ENCODE data around the gene FBXL2.
"Not testable (repeated sequence)": the region's sequence is repeated elsewhere in the genome, so short reads cannot be mapped to it uniquely, and the experiment has no call there.

Gene FBXL2

GRCh38 chr3:33394403-33395054 is 117.3 kb downstream of the FBXL2 start:
- no peak for DNase-seq
- Histone ChIP-seq H3K4me3 (ENCODE audit: insufficient read depth, low read depth, low read length, poor library complexity, severe bottlenecking) (no peak overlapping the region), H3K27me3 (replicated peaks; ENCODE audit: control insufficient read depth, insufficient read depth, low read length, poor library complexity, severe bottlenecking) (no peaks in the 10 kb centered on the region), H3K9me3 (ENCODE audit: control insufficient read depth, low read length) (no peaks in the 10 kb centered on the region), H3K27ac (ENCODE audit: insufficient read depth, low read length, poor library complexity, severe bottlenecking) (no peak overlapping the region), H3K36me3 (ENCODE audit: control insufficient read depth, insufficient read depth, low read length) (peaks cover 92% of the 10 kb centered on the region), H3K4me1 (ENCODE audit: control insufficient read depth, insufficient read depth, low read length, poor library complexity, severe bottlenecking) (no peaks in the 10 kb centered on the region)

DNA sequence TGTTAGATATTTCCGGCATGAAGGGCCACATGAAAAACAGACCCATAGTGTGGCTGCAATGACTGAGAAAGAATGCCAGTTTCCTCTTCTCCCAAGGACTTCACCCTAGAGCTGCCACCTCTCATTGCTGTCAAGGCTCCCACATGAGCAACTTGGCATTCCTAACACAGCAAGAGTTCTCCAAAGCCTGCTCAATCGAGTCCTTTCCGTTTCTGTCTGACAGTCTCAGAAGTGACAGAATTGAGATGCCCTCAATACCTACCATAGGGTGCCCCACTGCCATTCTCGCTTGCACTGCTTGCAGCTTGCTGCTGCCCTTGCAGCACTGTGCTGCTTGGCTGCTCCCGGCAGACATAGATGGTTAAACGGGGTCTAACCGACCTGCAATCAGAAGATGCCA is 118.7 kb downstream of the FBXL2 start:
- Histone ChIP-seq H3K36me3 (ENCODE audit: control insufficient read depth, insufficient read depth, low read length) (peaks cover 93% of the 10 kb centered on the region), H3K4me3 (ENCODE audit: insufficient read depth, low read depth, low read length, poor library complexity, severe bottlenecking) (no peak overlapping the region)
- DNase-seq, result no peak

DNA sequence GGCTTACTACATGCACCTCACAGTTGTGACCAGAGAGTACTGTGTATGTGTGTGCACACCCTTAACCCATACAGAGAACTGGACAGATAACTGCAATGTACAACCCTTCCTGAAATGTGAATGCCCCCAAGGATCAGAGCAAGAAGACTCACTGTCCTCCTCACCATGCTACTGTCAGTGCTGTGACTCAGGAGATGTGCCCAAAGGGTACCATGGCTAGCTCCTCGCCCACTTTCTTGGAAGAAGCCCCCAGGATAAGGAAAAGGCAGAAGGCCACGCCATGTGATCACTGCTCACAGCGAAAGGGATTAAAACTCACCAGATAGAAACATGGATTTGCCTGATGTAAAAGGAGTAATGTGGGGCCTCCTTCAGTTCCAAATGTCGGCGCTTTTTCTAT is 121.2 kb downstream of the FBXL2 start:
- peaks cover 87% of the 10 kb centered on the region for H3K36me3 ChIP-seq (ENCODE audit: control insufficient read depth, insufficient read depth, low read length)

More for the DNA sequence above, 118.7 kb downstream of the FBXL2 start:
- Histone ChIP-seq H3K27ac (ENCODE audit: insufficient read depth, low read length, poor library complexity, severe bottlenecking) (no peak overlapping the region), H3K9me3 (ENCODE audit: control insufficient read depth, low read length) (no peaks in the 10 kb centered on the region), H3K4me1 (ENCODE audit: control insufficient read depth, insufficient read depth, low read length, poor library complexity, severe bottlenecking) (no peaks in the 10 kb centered on the region), H3K27me3 (replicated peaks; ENCODE audit: control insufficient read depth, insufficient read depth, low read length, poor library complexity, severe bottlenecking) (no peaks in the 10 kb centered on the region)

GRCh38 chr3:33401781-33402180 is 124.5 kb downstream of the FBXL2 start:
- Histone ChIP-seq H3K27ac (ENCODE audit: insufficient read depth, low read length, poor library complexity, severe bottlenecking) (no peak overlapping the region), H3K36me3 (ENCODE audit: control insufficient read depth, insufficient read depth, low read length) (peaks cover 66% of the 10 kb centered on the region), H3K27me3 (replicated peaks; ENCODE audit: control insufficient read depth, insufficient read depth, low read length, poor library complexity, severe bottlenecking) (no peaks in the 10 kb centered on the region), H3K4me3 (ENCODE audit: insufficient read depth, low read depth, low read length, poor library complexity, severe bottlenecking) (no peak overlapping the region), H3K4me1 (ENCODE audit: control insufficient read depth, insufficient read depth, low read length, poor library complexity, severe bottlenecking) (no peaks in the 10 kb centered on the region), H3K9me3 (ENCODE audit: control insufficient read depth, low read length) (no peaks in the 10 kb centered on the region)
- no peak for DNase-seq

More for the DNA sequence above, 121.2 kb downstream of the FBXL2 start:
- H3K4me3 ChIP-seq (ENCODE audit: insufficient read depth, low read depth, low read length, poor library complexity, severe bottlenecking), result no peak overlapping the region
- H3K27me3 ChIP-seq (replicated peaks; ENCODE audit: control insufficient read depth, insufficient read depth, low read length, poor library complexity, severe bottlenecking), result no peaks in the 10 kb centered on the region
- H3K4me1 ChIP-seq (ENCODE audit: control insufficient read depth, insufficient read depth, low read length, poor library complexity, severe bottlenecking), result no peaks in the 10 kb centered on the region
- H3K27ac ChIP-seq (ENCODE audit: insufficient read depth, low read length, poor library complexity, severe bottlenecking), result no peak overlapping the region
- no peak for DNase-seq
- H3K9me3 ChIP-seq (ENCODE audit: control insufficient read depth, low read length), result no peaks in the 10 kb centered on the region

- no peak for DNase-seq
- Histone ChIP-seq H3K36me3 (ENCODE audit: control insufficient read depth, insufficient read depth, low read length) (peaks cover 65% of the 10 kb centered on the region), H3K27me3 (replicated peaks; ENCODE audit: control insufficient read depth, insufficient read depth, low read length, poor library complexity, severe bottlenecking) (no peaks in the 10 kb centered on the region), H3K4me1 (ENCODE audit: control insufficient read depth, insufficient read depth, low read length, poor library complexity, severe bottlenecking) (no peaks in the 10 kb centered on the region), H3K27ac (ENCODE audit: insufficient read depth, low read length, poor library complexity, severe bottlenecking) (no peak overlapping the region), H3K4me3 (ENCODE audit: insufficient read depth, low read depth, low read length, poor library complexity, severe bottlenecking) (no peak overlapping the region), H3K9me3 (ENCODE audit: control insufficient read depth, low read length) (no peaks in the 10 kb centered on the region)
These were observed 125.7 kb downstream of the FBXL2 start for GRCh38 chr3:33402936-33403335.

DNA sequence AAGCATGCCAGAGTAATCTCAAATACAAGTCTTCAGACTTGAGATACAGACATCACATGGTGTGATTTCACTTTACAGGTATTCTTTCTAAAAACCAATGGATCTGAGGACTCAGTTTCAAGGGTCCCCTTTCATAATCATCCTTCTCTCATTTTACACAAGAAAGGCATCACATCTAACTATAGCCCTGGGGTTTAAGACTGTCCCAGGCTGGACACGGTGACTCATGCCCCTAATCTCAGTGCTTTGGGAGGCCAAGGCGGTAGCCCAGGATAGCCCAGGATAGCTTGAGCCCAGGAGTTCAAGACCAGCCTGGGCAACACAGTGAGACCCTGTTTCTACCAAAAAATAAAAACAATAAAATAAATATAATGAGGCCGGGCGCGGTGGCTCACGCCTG is 126.5 kb downstream of the FBXL2 start:
- DNase-seq, result no peak
- H3K36me3 ChIP-seq (ENCODE audit: control insufficient read depth, insufficient read depth, low read length), result peaks cover 64% of the 10 kb centered on the region
- H3K27ac ChIP-seq (ENCODE audit: insufficient read depth, low read length, poor library complexity, severe bottlenecking), result no peak overlapping the region
- H3K9me3 ChIP-seq (ENCODE audit: control insufficient read depth, low read length), result no peaks in the 10 kb centered on the region
- H3K4me3 ChIP-seq (ENCODE audit: insufficient read depth, low read depth, low read length, poor library complexity, severe bottlenecking), result no peak overlapping the region
- H3K27me3 ChIP-seq (replicated peaks; ENCODE audit: control insufficient read depth, insufficient read depth, low read length, poor library complexity, severe bottlenecking), result no peaks in the 10 kb centered on the region
- H3K4me1 ChIP-seq (ENCODE audit: control insufficient read depth, insufficient read depth, low read length, poor library complexity, severe bottlenecking), result no peaks in the 10 kb centered on the region

DNA sequence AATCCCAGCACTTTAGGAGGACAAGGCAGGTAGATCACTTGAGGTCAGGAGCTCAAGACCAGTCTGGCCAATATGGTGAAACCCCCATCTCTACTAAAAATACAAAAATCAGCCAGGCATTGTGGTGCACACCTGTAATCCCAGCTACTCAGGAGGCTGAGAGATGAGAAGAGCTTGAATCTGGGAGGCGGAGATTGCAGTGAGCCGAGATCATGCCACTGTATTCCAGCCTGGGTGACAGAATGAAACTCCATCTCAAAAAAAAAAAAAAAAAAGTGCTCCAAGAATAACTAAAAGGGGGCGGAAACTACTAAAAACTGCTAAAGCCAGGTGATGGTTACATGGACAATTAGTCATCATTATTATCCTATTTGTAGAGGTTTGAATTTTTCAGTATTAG is 133.6 kb downstream of the FBXL2 start:
- peaks cover 57% of the 10 kb centered on the region for H3K36me3 ChIP-seq (ENCODE audit: control insufficient read depth, insufficient read depth, low read length)
- not testable (repeated sequence) for H3K4me3 ChIP-seq (ENCODE audit: insufficient read depth, low read depth, low read length, poor library complexity, severe bottlenecking); H3K27me3 ChIP-seq (replicated peaks; ENCODE audit: control insufficient read depth, insufficient read depth, low read length, poor library complexity, severe bottlenecking); H3K4me1 ChIP-seq (ENCODE audit: control insufficient read depth, insufficient read depth, low read length, poor library complexity, severe bottlenecking); H3K27ac ChIP-seq (ENCODE audit: insufficient read depth, low read length, poor library complexity, severe bottlenecking); H3K9me3 ChIP-seq (ENCODE audit: control insufficient read depth, low read length); DNase-seq

GRCh38 chr3:33417066-33417673 is 139.9 kb downstream of the FBXL2 start:
- H3K4me1 ChIP-seq (ENCODE audit: control insufficient read depth, insufficient read depth, low read length, poor library complexity, severe bottlenecking), result no peaks in the 10 kb centered on the region
- H3K4me3 ChIP-seq (ENCODE audit: insufficient read depth, low read depth, low read length, poor library complexity, severe bottlenecking), result no peak overlapping the region
- no peaks in the 10 kb centered on the region for H3K27me3 ChIP-seq (replicated peaks; ENCODE audit: control insufficient read depth, insufficient read depth, low read length, poor library complexity, severe bottlenecking)
- H3K9me3 ChIP-seq (ENCODE audit: control insufficient read depth, low read length), result no peaks in the 10 kb centered on the region
- no peak overlapping the region for H3K27ac ChIP-seq (ENCODE audit: insufficient read depth, low read length, poor library complexity, severe bottlenecking)
- peaks cover 33% of the 10 kb centered on the region for H3K36me3 ChIP-seq (ENCODE audit: control insufficient read depth, insufficient read depth, low read length)
- DNase-seq, result no peak

DNA sequence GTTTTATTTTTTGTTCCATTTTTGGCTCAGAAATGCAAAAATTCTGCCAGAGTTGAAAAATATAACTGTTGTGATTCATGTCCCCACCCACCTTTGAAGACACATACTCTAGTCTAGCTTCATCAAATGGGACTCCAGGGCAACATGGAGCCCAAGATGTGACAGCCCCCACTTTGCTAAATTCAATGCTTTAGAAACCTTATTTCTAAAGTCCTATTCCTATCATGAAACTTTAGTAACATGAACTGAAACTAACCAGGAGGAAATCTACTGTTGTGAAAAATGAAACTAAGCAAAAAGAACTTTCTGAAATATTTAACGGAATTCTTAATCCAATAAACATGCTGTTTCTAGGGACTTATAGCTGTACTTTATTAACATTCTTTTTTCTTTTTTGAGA is 142.7 kb downstream of the FBXL2 start:
- DNase-seq, result no peak
- H3K9me3 ChIP-seq (ENCODE audit: control insufficient read depth, low read length), result no peaks in the 10 kb centered on the region
- peaks cover 41% of the 10 kb centered on the region for H3K36me3 ChIP-seq (ENCODE audit: control insufficient read depth, insufficient read depth, low read length)
- H3K4me1 ChIP-seq (ENCODE audit: control insufficient read depth, insufficient read depth, low read length, poor library complexity, severe bottlenecking), result no peaks in the 10 kb centered on the region
- H3K27me3 ChIP-seq (replicated peaks; ENCODE audit: control insufficient read depth, insufficient read depth, low read length, poor library complexity, severe bottlenecking), result no peaks in the 10 kb centered on the region
- no peak overlapping the region for H3K4me3 ChIP-seq (ENCODE audit: insufficient read depth, low read depth, low read length, poor library complexity, severe bottlenecking)
- H3K27ac ChIP-seq (ENCODE audit: insufficient read depth, low read length, poor library complexity, severe bottlenecking), result no peak overlapping the region

GRCh38 chr3:33420966-33421365 is 143.7 kb downstream of the FBXL2 start:
- Histone ChIP-seq H3K4me1 (ENCODE audit: control insufficient read depth, insufficient read depth, low read length, poor library complexity, severe bottlenecking) (no peaks in the 10 kb centered on the region), H3K27ac (ENCODE audit: insufficient read depth, low read length, poor library complexity, severe bottlenecking) (no peak overlapping the region), H3K27me3 (replicated peaks; ENCODE audit: control insufficient read depth, insufficient read depth, low read length, poor library complexity, severe bottlenecking) (no peaks in the 10 kb centered on the region), H3K4me3 (ENCODE audit: insufficient read depth, low read depth, low read length, poor library complexity, severe bottlenecking) (no peak overlapping the region), H3K36me3 (ENCODE audit: control insufficient read depth, insufficient read depth, low read length) (peaks cover 45% of the 10 kb centered on the region), H3K9me3 (ENCODE audit: control insufficient read depth, low read length) (no peaks in the 10 kb centered on the region)
- no peak for DNase-seq

Data from effector memory CD4-positive, alpha-beta T cell (primary cell).